HG03460 (cell line): Measurements from ENCODE around the gene DDHD1.
"Not testable (repeated sequence)": the region's sequence is repeated elsewhere in the genome, so short reads cannot be mapped to it uniquely, and the experiment has no call there.

Experiments used
- ATAC-seq: cut with Tn5 transposase; IDR thresholded peaks from one replicate; pipeline ENCODE4 v1.9.1; 2021; ENCODE audit not compliant: unreplicated experiment

DDHD1 gene

GRCh38 chr14:53152184-53152886, 788 bp downstream of the DDHD1 start:
- peak; percentile 19 for ATAC-seq

DNA sequence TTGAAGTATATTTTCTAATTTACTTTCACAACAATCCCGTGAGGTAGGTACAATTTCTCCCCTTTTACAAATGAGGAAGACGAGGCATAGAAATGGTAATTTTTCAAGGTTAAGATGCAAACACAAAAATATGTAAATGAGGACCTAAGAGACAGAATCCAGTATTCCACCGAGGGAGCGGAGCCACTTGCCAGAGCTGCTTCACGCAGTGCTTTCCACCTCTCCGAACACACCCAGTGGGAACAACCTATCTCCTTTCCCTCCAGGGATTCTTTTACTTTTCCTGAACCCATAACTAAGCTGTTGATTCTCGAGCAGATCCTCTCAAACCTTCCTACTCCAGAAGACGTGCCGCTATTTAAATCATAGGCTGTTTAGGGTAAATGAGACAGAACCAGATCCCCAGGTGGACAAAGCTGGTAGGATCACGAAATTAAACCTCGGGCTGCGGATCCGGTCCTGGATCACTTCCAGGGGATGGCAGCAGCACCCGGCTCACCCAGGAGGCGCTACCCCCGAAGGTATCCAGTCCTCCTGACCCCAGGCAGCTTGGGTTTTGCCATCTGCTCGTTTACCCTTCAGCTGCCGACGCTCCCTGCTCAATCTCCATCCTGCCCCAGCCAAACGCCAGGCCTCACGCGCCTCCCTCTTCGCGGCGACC, 1.5 kb downstream of the DDHD1 start:
- peak; percentile 0 for ATAC-seq

DNA sequence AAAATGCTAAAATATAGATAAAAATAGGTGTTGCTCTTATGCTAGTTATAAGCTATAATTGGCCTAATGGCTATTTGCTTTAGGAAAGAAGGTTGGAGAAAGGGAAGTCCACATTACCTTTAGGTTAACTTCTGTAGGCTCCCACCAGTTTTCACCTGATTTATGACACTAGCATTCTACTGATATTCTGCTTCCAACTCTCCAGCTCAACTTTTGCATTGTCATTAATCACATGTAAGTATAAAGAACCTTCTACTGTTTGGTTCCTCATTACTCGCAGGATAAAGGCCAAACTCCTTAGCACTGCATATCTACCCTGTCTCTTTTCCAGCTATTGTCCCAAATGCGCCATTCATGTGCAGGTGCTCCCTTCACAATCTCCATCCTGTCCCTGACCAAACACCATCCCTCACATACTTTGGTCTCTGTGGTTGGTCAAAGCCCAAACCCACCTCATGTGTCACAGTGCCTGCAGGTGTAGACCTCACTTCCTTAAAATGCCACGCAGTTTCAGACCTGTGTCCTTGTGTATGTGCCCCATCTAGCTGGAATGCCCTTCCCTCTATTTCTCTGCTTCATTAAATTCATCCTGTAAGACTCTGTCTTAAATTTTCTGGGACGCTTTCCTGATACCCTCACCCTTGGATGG, 3.3 kb downstream of the DDHD1 start:
- no peak for ATAC-seq

DNA sequence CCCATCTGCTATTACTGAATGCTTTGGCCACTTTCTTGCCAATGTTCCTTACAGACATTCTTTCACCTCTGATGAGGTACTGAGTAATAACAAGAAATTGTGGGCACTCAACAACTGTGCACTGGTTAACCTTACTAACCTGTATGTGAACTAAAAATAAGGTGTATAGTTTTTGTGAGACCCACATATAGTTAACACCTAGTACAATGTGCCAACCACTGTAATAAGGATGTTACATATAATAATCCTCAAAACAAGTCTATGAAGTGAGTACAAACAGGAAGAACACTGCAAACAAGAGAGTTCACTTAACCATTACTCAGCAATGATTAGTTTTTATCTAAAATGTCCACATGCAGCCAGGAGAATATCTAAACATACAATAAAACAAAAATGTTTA, 4.5 kb downstream of the DDHD1 start:
- no peak for ATAC-seq

DNA sequence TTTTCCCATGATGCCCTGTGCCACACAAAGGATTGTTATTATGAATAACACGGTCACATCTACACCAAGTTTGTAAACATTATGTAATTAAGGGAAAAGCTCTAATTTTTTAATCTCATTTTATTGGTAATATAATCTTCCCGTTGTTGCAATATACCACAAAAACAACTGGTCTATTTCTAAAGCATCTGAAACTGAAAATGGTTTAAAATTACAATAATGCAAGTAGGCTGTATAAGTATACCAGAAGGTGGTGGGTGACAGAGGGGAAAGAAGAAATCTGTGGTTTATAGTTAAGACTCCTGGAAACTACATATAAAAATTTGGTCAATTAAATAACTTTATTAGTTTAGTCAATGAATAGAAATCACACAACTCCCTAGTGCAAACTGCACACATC, 5.2 kb downstream of the DDHD1 start:
- no peak for ATAC-seq

- ATAC-seq, result peak; percentile 38
Measured at GRCh38 chr14:53147208-53147607, 5.9 kb downstream of the DDHD1 start.

DNA sequence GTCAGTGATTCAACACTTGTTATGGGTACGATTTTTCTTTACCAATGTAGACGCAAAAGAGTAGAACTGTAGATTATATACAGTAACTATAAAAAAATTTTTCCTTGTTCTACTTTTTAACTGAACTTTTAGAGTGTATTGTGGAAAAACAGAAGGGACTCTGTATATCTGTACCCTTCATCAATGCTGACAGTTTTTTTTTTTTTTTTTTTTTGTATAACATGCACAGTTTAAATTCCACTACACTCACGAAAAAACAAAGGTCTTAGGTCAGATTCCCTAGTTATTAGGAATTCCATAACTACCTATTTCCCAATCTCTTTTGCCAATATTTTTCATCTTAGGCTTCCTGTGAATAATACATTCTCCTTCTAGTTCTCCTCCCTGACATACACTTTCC, 6.4 kb downstream of the DDHD1 start:
- no peak for ATAC-seq

DNA sequence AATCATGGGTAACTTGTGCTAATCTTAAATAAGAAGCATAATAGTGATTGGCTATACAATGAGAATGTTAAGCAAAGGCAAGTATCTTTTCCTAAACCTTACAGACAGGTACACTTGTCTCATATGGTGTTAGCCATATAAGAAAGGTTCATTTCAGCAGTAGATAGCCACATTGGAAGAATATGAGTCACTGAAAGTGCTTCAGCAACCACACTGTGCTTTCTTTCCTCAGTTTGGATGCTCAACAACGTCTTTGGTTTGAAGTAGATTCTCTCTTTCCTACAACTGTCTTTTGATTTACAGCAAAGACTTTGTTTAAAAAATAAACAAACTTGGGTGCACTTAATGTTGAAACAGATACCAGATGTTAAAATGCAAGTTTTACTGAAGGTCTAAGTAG, 8.9 kb downstream of the DDHD1 start:
- peak; percentile 57 for ATAC-seq

DNA sequence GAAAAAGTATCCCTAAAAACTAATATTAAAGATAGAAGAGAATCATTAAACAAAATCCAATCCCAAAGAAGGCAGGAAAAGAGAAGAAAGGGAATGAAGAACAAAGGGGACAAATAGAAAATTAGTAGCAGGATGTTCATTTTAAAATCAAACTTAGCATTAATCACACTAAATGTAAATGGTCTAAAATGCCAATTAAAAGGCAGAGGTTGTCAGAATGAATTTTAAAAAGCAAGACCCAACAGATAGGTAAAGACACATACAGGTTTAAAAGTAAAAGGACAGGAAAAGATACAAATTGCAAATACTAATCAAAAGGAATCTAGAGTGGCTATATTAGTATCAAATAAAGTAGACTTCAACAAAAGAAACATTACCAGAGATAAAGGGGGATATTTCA, 12.5 kb downstream of the DDHD1 start:
- ATAC-seq, result no peak

DNA sequence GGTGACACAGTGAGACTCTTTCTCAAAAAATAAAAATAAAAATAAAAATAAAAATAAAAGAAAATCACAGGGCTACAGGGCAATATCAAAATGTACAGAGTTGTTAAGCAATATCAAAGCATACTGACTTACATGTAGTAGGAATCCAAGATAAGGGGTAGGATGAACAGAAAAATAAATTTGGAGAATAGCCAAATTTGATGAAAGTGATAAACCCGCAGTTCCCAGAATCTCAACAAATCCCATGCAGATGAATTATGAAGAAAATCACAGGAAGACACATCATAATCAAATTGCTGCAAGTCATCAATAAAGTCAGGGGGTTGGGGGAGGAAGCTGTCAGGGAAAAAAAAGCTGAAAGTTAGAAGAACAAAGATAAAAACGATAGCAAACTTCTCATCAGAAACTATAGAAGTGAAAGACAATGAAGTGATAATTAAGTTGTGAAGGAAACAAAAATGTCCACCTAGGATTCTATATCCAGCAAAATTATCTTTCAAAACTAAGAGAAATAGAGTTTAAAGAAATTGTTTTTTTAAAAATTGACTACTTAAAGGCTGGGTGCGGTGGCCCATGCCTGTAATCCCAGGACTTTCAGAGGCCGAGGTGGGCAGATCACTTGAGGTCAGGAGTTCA, 15.4 kb downstream of the DDHD1 start:
- no peak for ATAC-seq

GRCh38 chr14:53130491-53130890, 22.6 kb downstream of the DDHD1 start:
- ATAC-seq, result not testable (repeated sequence)

DNA sequence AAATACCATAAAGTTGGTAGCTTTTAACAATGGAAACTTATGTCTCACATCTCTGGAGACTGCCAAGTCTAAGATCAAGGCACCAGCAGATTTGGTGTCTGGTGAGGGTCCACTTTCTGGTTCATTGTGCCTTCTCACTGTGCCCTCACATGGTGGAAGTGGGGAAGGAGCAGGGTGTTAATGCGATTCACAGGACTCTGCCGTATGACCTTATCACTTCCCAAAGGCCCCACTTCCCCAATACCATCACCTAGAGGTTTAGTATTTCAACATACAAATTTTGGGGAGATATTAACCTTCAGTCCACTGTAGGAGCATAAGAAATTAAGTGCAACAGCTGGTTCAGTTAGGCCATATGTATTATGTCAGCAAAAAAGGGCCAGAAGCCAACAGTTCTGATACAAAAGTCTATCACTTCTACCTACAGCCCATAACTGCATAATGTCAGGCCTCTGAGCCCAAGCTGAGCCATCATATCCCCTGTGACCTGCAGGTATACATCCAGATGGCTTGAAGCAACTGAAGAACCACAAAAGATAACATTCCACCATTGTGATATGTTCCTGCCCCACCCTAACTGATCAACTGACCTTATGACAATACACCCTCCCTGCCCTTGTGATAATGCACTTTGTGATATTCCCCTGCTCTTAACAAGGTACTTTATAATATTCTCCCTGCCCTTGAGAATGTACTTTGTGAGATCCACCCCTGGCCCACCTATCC, 24.7 kb downstream of the DDHD1 start:
- ATAC-seq, result no peak

- no peak for ATAC-seq
Measured at GRCh38 chr14:53127832-53128231, 25.3 kb downstream of the DDHD1 start.

- no peak for ATAC-seq
Measured at GRCh38 chr14:53127151-53127550, 26.0 kb downstream of the DDHD1 start.

DNA sequence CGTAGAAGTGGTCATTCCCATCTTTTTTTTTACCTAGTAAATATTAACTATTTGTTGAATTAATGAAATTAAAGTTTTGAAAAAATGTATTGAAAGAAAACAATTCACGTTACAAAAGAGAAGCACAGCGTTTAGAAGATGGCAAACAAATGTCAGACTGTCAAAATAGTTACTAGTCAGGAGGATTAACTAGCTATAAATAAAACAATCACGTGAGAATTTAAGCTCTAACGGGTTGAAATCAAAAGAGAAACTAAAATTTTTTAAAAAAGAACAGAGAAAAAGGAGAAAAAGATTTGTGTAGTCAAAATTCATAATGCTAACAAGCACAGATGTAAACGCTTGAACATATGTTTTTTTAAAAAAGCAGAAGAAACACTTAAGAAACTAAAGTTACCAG, 26.4 kb downstream of the DDHD1 start:
- ATAC-seq, result no peak

- no peak for ATAC-seq
Measured at GRCh38 chr14:53124786-53125185, 28.3 kb downstream of the DDHD1 start.

DNA sequence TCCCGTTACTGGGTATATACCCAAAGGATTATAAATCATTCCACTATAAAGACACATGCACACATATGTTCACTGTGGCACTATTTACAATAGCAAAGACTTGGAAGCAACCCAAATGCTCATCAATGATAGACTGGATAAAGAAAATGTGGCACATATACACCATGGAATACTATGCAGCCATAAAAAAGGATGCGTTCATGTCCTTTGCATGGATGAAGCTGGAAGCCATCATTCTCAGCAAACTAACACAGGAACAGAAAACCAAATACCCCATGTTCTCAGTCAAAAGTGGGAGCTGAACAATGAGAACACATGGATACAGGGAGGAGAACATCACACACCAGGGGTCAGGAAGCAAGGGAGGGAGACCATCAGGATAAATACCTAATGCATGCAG, 31.7 kb downstream of the DDHD1 start:
- ATAC-seq, result not testable (repeated sequence)

DNA sequence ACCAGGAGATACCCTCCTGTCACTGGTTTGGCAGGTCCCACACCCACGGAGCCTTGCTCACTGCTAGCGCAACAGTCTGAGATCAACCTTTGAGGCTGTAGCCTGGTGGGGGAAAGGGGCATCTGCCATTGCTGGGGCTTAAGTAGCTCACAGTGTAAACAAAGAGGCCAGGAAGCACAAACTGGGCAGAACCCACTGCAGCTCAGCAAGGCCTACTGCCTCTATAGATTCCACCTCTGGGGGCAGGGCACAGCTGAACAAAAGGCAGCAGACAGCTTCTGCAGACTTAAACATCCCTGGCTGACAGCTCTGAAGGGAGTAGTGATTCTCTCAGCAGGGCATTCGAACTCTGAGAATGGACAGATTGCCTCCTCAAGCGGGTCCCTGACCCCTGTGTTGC, 35.6 kb downstream of the DDHD1 start:
- not testable (repeated sequence) for ATAC-seq

DNA sequence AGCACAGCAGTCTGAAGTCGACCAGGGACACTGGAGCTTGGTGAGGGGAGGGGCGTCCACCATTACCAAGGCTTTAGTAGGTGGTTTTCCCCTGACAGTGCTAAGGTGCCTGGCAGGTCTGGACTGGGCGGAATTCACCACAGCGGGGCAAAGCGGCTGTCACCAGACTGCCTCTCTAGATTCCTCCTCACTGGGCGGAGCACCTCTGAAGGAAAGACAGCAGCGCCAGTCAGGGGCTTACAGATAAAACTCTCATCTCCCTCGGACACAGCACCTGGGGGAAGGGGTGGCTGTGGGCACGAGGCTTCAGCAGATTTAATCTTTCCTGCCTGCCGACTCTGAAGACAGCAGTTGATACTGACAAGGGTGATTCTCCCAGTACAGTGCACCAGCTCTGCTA, 39.1 kb downstream of the DDHD1 start:
- no peak for ATAC-seq

DNA sequence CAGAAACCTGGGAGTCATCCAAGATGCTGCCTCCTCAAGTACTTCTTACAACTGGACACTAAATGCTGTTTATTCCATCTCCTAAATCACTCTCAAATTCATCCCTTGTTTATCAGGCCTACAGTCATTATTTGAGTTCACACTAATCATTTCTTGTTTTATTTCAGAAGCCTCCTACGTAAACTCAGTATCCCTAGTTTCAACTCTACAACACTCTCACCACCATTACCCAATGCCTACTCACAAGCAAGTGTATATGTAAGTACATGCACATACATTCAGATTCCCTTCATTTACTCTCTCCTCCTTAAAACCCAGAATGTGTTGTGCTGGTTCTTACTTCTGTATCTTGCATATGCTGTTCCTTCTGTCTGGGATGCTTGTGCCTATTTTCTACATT, 43.0 kb downstream of the DDHD1 start:
- no peak for ATAC-seq
